ENCODE results near the gene PPP1R15A.

DNA sequence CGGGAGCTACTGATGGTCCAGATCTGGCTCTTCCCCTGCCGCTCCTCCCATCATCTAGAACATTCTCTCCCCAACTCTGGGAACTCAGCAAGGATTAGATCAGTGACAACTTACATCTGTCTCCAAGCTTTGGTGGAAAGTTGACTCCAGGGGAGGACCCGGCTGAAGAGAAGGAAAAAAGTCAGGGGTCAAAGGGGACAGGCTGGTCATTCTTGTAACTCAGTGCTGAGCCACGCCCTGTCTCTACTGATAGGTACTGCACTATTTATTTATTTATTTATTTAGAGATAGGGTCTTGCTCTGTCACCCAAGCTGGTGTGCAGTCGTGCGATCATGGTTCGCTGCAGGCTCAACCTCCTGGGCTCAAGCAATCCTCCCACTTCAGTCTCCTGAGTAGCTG is 18.1 kb upstream of the PPP1R15A start:
- TF ChIP-seq, protein P1, sequence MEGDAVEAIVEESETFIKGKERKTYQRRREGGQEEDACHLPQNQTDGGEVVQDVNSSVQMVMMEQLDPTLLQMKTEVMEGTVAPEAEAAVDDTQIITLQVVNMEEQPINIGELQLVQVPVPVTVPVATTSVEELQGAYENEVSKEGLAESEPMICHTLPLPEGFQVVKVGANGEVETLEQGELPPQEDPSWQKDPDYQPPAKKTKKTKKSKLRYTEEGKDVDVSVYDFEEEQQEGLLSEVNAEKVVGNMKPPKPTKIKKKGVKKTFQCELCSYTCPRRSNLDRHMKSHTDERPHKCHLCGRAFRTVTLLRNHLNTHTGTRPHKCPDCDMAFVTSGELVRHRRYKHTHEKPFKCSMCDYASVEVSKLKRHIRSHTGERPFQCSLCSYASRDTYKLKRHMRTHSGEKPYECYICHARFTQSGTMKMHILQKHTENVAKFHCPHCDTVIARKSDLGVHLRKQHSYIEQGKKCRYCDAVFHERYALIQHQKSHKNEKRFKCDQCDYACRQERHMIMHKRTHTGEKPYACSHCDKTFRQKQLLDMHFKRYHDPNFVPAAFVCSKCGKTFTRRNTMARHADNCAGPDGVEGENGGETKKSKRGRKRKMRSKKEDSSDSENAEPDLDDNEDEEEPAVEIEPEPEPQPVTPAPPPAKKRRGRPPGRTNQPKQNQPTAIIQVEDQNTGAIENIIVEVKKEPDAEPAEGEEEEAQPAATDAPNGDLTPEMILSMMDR (IDR thresholded peaks at IDR 0.05): no peak
- no peak for TF ChIP-seq POLR2A (IDR thresholded peaks at IDR 0.05)
